K562 (cell line): ENCODE data around the gene RAI14. TPM values are rescaled to one million over a fixed set of nuclear protein-coding genes. Genes with fewer than 3 reads are reported as not detected.
A peak's percentile ranks its signal among the peaks of the same experiment; 100 is the strongest.

ENCODE experiments used
- CREM ChIP-seq: IDR thresholded peaks from 2 replicates; pipeline ENCODE4 v1.6.1; 2014; ENCODE audit warnings: antibody characterized with exemption, low read depth
- EWSR1 ChIP-seq: fragments of 450-650 bp; IDR thresholded peaks from 2 replicates; pipeline ENCODE4 v1.6.1; 2018; ENCODE audit warnings: borderline replicate concordance, mild to moderate bottlenecking, low read depth, moderate library complexity; ENCODE audit not compliant: partially characterized antibody
- NRF1 ChIP-seq, 2 experiments: fragments of 450-650 bp; IDR thresholded peaks in 1 of 2; conservative IDR thresholded peaks in 1 of 2; 2 replicates each; pipeline ENCODE4 v1.6.1; 2014; ENCODE audit warnings: mild to moderate bottlenecking in 2 of 2
- RCOR1 ChIP-seq, 2 experiments: IDR thresholded peaks; 2 replicates each; pipeline ENCODE4 v1.6.1; 2012; ENCODE audit warnings: low read depth in 2 of 2, low read length in 2 of 2, borderline replicate concordance in 1 of 2, improper control_type of control experiment in 1 of 2
- SMAD3 ChIP-seq: fragments of 450-650 bp; formaldehyde crosslinking; conservative IDR thresholded peaks from 2 replicates; pipeline ENCODE4 v1.4.0; 2020; ENCODE audit warnings: mild to moderate bottlenecking
- ZNF77 ChIP-seq: fragments of 250-450 bp; sonication (Bioruptor Pico); IDR thresholded peaks from 2 replicates; pipeline ENCODE4 v1.5.0; 2020
- polyA plus RNA-seq, 8 experiments: library from polyadenylated mRNA; depleted of rRNA in 4 of 8; stranded (reverse) in 5 of 8; unstranded in 3 of 8; fragments of >200 nt; fragmentation: Nextera tagmentation in 2 of 8; fragmentation: Illumina TruSeq in 1 of 8; extraction: Ambion mirVana in 2 of 8; extraction: Trizol in 1 of 8; gene quantifications; 2 replicates each; pipeline versions ENCODE4 v1.2.1 to v1.2.3, GENCODE V29; 2011 to 2014; ENCODE audit warnings: inconsistent platforms in 1 of 8, missing spikeins in 1 of 8
- total RNA-seq, 7 experiments: library from RNA; depleted of rRNA in 6 of 7; stranded (reverse); fragments of >200 nt in 6 of 7; fragmentation: Illumina TruSeq in 2 of 7; extraction: Trizol in 2 of 7; gene quantifications; 2 replicates each; pipeline versions ENCODE4 v1.2.1 to v1.2.3, GENCODE V29; 2011 to 2021; ENCODE audit warnings: low replicate concordance in 1 of 7
- TF ChIP-seq, protein P1 (sequence below): sonication (generic); formaldehyde crosslinking; IDR thresholded peaks from 2 replicates; pipeline ENCODE4 v1.8.0; 2023; ENCODE audit warnings: mild to moderate bottlenecking, missing genetic modification reagents
- TF ChIP-seq, protein P2 (sequence below), 2 experiments: fragments of 200-800 bp in 1 of 2; sonication (Bioruptor generic) in 1 of 2; sonication (generic) in 1 of 2; formaldehyde crosslinking in 1 of 2; IDR thresholded peaks in 1 of 2; conservative IDR thresholded peaks in 1 of 2; 2 replicates each; pipeline versions ENCODE4 v1.5.0 to v1.6.1; 2016 to 2020; ENCODE audit warnings: missing compliant biosample characterization in 1 of 2, missing genetic modification characterization in 1 of 2, missing genetic modification reagents in 1 of 2
- TF ChIP-seq, protein P3 (sequence below): fragments of 250-450 bp; sonication (Bioruptor Pico); IDR thresholded peaks from 2 replicates; pipeline ENCODE4 v1.8.0; 2021; ENCODE audit warnings: borderline replicate concordance, mild to moderate bottlenecking, moderate library complexity; ENCODE audit not compliant: poor library complexity, severe bottlenecking
- TF ChIP-seq, protein P4 (sequence below): fragments of 250-450 bp; sonication (Bioruptor Pico); IDR thresholded peaks from 2 replicates; pipeline ENCODE4 v1.4.0; 2020
- TF ChIP-seq, protein P5 (sequence below): fragments of 250-450 bp; sonication (Bioruptor Pico); IDR thresholded peaks from 2 replicates; pipeline ENCODE4 v1.8.0; 2022; ENCODE audit warnings: inconsistent platforms

The RAI14 gene
- total and polyA plus RNA-seq, 9 of the 15 experiments (the other 6 are each of a cell fraction or from before 2014, with no cell fraction given) = 11.3 to 82.5 (median 34.8) TPM

DNA sequence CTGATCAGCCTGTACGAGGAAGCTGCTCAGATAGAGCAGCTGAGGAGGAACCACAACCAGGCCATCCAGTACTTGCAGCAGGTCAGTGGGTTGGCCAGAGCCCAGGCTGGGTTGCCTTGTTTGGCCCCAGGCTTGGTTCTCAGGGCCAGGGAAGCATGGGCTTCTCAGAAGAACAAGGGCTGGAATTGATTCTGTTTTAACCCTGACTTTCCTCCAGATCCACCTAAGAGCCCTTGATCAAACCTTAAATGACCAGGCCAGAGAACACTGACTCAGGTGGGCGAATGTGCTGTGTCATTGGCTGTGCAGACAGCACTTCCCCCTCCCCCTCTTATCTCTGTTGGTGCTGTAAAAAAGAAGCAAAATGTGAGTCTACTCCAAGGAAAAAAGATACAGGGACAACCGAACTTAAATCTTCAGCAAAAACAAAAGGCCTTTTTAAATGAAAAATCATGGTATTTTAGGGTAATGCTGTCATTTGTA lies 210.9 kb downstream of the RAI14 start (continued):
- TF ChIP-seq, protein P1, sequence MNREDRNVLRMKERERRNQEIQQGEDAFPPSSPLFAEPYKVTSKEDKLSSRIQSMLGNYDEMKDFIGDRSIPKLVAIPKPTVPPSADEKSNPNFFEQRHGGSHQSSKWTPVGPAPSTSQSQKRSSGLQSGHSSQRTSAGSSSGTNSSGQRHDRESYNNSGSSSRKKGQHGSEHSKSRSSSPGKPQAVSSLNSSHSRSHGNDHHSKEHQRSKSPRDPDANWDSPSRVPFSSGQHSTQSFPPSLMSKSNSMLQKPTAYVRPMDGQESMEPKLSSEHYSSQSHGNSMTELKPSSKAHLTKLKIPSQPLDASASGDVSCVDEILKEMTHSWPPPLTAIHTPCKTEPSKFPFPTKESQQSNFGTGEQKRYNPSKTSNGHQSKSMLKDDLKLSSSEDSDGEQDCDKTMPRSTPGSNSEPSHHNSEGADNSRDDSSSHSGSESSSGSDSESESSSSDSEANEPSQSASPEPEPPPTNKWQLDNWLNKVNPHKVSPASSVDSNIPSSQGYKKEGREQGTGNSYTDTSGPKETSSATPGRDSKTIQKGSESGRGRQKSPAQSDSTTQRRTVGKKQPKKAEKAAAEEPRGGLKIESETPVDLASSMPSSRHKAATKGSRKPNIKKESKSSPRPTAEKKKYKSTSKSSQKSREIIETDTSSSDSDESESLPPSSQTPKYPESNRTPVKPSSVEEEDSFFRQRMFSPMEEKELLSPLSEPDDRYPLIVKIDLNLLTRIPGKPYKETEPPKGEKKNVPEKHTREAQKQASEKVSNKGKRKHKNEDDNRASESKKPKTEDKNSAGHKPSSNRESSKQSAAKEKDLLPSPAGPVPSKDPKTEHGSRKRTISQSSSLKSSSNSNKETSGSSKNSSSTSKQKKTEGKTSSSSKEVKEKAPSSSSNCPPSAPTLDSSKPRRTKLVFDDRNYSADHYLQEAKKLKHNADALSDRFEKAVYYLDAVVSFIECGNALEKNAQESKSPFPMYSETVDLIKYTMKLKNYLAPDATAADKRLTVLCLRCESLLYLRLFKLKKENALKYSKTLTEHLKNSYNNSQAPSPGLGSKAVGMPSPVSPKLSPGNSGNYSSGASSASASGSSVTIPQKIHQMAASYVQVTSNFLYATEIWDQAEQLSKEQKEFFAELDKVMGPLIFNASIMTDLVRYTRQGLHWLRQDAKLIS (CRISPR knock-in tag) = no peak
- 0 out of 2 replicates have a peak, but pooled peaks have one; percentile 17 for TF ChIP-seq SMAD3 (CRISPR knock-in tag)
- TF ChIP-seq NRF1 (conservative IDR thresholded peaks at IDR 0.05 in 1 of 2, IDR thresholded peaks at IDR 0.05 in 1 of 2) = peak in 1 of 2 experiments; percentile 27; a peak in 2 of 4 replicates
- TF ChIP-seq, protein P2, sequence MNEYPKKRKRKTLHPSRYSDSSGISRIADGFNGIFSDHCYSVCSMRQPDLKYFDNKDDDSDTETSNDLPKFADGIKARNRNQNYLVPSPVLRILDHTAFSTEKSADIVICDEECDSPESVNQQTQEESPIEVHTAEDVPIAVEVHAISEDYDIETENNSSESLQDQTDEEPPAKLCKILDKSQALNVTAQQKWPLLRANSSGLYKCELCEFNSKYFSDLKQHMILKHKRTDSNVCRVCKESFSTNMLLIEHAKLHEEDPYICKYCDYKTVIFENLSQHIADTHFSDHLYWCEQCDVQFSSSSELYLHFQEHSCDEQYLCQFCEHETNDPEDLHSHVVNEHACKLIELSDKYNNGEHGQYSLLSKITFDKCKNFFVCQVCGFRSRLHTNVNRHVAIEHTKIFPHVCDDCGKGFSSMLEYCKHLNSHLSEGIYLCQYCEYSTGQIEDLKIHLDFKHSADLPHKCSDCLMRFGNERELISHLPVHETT (CRISPR knock-in tag; conservative IDR thresholded peaks at IDR 0.05 in 1 of 2, IDR thresholded peaks at IDR 0.05 in 1 of 2) = peak in 1 of 2 experiments; percentile 77; a peak in 1 of 4 replicates
- TF ChIP-seq, protein P3, sequence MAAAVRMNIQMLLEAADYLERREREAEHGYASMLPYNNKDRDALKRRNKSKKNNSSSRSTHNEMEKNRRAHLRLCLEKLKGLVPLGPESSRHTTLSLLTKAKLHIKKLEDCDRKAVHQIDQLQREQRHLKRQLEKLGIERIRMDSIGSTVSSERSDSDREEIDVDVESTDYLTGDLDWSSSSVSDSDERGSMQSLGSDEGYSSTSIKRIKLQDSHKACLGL (CRISPR knock-in tag) = no peak
- no peak for TF ChIP-seq EWSR1
- TF ChIP-seq, protein P4, sequence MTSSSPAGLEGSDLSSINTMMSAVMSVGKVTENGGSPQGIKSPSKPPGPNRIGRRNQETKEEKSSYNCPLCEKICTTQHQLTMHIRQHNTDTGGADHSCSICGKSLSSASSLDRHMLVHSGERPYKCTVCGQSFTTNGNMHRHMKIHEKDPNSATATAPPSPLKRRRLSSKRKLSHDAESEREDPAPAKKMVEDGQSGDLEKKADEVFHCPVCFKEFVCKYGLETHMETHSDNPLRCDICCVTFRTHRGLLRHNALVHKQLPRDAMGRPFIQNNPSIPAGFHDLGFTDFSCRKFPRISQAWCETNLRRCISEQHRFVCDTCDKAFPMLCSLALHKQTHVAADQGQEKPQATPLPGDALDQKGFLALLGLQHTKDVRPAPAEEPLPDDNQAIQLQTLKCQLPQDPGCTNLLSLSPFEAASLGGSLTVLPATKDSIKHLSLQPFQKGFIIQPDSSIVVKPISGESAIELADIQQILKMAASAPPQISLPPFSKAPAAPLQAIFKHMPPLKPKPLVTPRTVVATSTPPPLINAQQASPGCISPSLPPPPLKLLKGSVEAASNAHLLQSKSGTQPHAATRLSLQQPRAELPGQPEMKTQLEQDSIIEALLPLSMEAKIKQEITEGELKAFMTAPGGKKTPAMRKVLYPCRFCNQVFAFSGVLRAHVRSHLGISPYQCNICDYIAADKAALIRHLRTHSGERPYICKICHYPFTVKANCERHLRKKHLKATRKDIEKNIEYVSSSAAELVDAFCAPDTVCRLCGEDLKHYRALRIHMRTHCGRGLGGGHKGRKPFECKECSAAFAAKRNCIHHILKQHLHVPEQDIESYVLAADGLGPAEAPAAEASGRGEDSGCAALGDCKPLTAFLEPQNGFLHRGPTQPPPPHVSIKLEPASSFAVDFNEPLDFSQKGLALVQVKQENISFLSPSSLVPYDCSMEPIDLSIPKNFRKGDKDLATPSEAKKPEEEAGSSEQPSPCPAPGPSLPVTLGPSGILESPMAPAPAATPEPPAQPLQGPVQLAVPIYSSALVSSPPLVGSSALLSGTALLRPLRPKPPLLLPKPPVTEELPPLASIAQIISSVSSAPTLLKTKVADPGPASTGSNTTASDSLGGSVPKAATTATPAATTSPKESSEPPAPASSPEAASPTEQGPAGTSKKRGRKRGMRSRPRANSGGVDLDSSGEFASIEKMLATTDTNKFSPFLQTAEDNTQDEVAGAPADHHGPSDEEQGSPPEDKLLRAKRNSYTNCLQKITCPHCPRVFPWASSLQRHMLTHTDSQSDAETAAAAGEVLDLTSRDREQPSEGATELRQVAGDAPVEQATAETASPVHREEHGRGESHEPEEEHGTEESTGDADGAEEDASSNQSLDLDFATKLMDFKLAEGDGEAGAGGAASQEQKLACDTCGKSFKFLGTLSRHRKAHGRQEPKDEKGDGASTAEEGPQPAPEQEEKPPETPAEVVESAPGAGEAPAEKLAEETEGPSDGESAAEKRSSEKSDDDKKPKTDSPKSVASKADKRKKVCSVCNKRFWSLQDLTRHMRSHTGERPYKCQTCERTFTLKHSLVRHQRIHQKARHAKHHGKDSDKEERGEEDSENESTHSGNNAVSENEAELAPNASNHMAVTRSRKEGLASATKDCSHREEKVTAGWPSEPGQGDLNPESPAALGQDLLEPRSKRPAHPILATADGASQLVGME (CRISPR knock-in tag) = no peak
- 0 out of 4 replicates have a peak, but pooled peaks of 1 of the 2 experiments have one; percentile 57 for TF ChIP-seq RCOR1 (IDR thresholded peaks at IDR 0.05; ENCODE audit: borderline replicate concordance in 1 of 2, low read depth in 2 of 2, low read length in 2 of 2)
- no peak for TF ChIP-seq ZNF77 (CRISPR knock-in tag)
- TF ChIP-seq, protein P5, sequence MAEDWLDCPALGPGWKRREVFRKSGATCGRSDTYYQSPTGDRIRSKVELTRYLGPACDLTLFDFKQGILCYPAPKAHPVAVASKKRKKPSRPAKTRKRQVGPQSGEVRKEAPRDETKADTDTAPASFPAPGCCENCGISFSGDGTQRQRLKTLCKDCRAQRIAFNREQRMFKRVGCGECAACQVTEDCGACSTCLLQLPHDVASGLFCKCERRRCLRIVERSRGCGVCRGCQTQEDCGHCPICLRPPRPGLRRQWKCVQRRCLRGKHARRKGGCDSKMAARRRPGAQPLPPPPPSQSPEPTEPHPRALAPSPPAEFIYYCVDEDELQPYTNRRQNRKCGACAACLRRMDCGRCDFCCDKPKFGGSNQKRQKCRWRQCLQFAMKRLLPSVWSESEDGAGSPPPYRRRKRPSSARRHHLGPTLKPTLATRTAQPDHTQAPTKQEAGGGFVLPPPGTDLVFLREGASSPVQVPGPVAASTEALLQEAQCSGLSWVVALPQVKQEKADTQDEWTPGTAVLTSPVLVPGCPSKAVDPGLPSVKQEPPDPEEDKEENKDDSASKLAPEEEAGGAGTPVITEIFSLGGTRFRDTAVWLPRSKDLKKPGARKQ = no peak
- TF ChIP-seq CREM = peak; percentile 17; the same call in 1 of the 2 replicates
